GM18519 (cell line): ENCODE measurements around the gene IL6R.
"Not testable (repeated sequence)": the region's sequence is repeated elsewhere in the genome, so short reads cannot be mapped to it uniquely, and the experiment has no call there.

Experiments
- ATAC-seq: cut with Tn5 transposase; IDR thresholded peaks from one replicate; pipeline ENCODE4 v1.9.1; 2021; ENCODE audit warnings: mild to moderate bottlenecking, moderate library complexity; ENCODE audit not compliant: unreplicated experiment, low FRiP score

The IL6R gene

GRCh38 chr1:154406572-154406879, 1.4 kb downstream of the IL6R start:
- no peak for ATAC-seq

GRCh38 chr1:154406886-154407197, 1.7 kb downstream of the IL6R start:
- no peak for ATAC-seq

DNA sequence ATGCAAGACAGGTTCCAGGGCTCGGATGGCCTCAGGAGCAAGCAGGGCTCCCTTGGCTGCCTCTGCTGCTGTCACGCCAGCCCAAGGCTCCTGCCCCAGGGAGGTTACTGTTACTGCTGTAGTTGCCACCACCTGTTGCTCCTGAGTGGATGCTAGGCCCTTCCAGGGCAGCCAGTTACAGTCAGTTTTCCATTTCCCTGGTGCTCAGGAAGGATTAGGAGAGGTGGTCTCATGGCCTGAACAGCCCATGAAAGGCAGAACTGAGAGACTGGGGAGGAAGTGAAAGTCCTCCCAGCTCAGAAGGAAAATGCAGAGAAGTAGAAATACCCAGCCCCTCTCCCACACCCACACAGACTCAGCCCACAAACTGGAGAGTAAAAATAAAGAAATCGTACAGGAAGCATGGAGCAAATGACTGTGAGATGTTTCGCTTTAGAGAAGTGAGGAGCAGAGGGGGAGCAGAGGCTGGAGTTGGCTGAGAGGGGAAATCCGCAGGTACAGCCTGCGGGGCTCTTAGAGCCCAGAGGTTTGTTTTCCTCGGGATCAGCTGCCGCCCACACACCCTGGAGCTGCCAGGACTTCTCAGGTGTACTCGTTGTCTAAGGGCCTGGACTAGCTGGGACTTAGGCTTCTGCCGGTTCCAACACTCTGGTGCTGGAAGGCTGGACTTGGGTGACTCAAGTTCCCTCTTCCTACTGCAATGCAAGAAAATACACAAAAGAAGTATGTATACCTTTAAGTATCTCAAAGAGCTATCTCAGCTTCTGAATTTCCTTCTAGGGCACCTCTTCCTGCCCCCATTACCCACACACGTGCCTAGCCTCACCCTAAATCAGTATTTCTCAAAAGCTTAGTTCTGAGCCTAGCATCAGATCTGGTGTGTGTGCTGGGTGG, 2.3 kb downstream of the IL6R start:
- no peak for ATAC-seq

DNA sequence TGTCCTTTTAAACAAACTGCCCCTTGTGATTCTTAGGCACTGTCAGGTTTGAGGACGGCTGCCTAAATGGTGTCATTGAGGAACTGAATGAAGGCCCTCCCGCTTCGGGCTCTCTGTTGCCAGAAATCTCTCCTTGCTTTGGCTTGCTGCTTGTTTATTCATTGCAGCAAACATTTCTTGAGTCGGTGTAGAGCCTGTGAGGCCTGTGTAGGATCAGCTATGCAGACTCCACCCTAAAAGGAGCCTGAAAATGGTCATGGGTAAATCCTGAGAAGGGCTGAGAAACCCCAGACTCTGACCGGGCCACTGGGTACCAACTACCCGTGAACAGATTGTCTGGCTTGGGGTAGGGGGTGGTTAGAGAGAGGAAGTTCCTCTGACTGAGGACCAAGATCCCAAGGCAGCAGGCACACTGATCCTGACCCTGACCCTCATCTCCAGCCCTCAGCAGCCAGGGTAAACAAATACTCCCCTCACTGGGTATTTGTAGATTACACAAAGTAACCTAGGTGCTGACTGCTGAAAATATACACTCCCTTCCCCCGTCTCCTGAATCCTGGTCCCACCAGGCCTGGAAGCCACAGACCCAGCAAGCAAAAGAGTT, 3.1 kb downstream of the IL6R start:
- no peak for ATAC-seq

GRCh38 chr1:154410185-154410827, 5.2 kb downstream of the IL6R start:
- ATAC-seq, result no peak

DNA sequence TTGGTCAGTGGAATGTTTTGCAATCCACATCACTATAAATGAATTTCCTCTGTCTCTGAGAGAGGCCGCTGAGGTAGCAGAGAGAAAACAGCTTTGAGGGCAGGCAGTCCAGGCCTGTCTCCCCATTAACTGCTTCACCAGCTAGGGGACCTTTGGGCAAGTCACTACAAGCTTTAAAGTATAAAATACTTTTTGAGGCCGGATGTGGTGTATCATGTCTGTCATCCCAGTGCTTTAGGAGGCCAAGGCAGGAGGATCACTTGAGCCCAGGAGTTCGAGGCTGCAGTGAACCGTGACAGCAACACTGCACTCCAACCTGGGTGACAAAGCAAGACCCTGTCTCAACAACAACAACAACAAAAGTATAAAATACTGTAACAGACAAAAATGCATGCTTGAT, 6.4 kb downstream of the IL6R start:
- no peak for ATAC-seq

DNA sequence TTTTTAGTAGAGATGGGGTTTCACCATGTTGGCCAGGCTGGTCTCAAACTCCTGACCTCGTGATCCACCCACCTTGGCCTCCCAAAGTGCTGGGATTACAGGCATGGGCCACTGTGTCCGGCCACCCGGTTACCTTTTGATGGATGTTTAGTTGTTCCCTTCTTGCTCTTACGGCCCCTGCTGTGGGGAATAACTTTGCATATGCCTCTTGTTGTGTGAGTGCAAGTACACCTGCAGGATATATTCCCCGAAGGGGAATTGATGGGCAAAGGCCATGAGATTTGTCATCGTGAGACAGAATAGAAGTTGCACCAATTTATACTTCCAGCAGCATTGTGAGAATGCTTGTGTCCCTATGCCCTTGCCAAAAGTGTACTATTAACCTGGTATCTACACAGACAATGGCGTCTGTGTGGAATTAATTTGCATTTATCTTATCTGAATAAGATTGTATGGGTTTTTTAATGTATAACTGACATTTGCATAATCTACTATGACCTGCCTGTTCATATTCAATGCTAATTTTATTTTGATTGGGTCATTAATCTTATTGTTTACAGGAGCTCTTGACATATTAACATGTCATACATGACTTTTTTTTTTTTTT, 8.1 kb downstream of the IL6R start:
- ATAC-seq, result no peak

- ATAC-seq, result no peak
Measured at GRCh38 chr1:154414606-154415005, 9.5 kb downstream of the IL6R start.

GRCh38 chr1:154416471-154417337, 11.6 kb downstream of the IL6R start:
- ATAC-seq, result no peak

DNA sequence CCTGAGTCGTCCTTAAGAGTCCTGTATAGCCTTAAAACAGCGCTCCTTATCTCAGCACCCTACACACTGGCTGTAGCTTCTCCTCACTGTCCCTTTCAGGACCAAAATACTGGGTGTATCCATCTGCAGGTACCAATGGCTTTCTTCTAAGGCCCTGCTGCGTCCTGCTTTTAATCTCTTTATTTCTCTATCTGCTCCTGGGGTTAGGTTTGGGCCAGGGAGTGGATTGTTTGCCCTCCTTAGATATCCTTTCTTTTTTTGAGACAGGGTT, 12.1 kb downstream of the IL6R start:
- no peak for ATAC-seq

DNA sequence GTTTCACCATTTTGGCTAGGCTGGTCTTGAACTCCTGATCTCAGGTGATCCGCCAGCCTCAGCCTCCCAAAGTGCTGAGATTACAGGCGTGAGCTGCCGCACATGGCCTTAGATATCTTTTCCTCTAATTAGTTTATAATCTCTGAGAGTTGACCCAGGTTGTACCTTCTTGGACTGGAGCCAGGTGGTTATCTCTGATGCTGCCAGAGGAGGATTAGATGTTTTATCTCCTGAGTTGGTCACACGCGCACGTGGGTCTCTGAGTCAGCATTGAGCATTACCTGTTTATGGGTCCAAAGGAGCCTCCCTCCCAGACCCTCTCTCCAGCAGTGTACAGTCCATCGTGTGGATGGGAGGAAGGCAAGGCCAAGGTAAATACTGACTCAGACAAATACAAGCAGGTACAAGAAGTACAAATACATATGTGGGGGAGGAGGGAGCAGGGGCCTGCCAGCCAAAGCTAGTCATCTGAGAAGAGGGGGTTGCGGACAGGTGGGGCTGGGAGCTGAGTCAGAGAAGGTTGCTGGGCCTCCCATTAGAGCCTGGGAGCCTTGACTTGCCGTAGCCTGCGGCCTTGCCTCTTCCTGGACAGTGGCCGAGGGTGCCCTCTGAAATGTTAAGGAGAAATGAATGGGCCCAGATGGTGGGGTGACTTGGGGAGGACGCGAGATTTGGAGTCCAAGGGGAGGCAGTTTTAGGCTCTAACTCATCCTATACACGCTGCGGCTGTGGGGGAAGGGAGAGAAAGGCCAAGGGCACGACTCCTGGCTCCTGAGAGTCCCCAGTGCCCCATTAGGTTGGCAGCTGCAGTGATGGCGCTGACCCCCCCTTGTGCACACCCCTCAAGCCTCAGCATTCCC, 13.1 kb downstream of the IL6R start:
- no peak for ATAC-seq

DNA sequence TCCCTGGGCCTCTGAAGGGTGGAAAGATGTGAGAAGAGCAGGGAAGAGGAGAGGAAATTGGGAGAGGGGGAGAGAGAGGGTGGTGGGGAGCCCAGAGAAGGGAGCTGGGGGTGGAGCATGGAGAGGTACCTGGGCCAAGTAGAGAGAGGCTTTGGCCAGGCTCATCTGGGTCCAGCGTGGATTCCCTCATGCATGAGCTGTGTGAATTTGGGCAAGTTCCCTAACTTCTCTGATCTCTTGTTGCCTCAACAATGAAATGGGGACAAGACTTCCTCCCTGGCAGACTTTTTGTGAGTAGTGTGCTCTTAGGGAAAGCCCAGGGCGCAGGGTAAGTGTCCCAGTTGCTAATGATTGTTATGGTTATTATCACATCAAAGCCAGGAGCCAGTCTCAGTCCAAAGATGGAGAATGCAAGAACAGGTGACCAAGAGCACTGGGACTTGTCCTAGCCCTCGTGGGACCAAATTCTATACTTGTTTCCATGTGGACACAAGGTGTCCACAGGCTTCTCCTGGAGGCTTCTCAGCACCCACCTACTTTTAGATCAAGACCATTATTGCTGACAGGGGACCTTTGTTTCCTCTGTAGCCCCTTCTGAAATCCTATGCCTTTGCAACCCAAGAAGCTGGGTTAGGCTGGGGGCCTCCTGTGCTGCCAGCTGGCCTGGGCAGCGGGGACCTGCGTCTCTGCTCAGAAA, 13.9 kb downstream of the IL6R start:
- no peak for ATAC-seq

DNA sequence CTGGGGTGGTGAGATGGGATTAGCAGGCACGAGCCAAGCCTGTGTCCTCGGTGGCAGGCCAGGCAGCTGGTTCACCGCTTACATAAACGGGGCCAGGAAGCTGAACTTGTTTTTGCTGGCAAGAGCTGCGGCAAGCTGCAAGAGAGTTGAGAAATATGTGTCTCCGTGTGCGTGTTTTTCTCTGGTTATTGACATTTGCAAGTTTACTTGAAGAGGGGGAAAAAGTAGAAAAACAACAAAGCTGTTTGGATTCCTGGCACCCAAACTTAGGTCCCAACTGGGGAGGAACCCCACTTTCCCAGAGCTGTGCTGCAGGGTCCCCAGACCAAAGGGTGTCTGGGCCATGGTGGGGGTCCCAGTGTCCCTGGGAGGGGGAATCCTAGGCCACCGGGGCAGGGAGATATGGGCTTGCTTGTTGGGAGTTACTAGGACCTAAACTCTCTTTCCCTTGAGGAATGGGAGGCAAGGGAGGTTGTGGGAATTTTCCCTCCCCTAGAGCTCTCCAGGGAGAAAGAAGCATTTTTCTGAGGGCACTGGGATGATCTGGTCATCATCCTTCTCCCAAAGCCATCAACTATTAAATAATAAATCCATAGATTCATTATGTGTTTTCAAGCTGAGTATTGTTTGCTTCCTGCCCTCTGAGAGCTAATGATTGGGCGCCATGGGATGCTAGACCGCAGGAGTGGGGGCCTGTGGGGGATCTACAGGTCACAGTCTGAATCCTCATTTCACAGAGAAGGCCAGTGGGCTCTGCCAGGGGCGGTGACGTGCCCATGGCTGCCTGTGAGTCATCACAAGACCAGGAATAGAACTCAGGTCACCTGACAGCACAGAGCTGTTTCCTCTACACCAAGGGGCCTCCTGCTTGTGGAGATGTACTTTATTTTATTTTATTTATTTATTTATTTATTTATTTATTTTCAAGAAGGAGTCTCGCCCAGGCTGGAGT, 14.8 kb downstream of the IL6R start:
- no peak for ATAC-seq

DNA sequence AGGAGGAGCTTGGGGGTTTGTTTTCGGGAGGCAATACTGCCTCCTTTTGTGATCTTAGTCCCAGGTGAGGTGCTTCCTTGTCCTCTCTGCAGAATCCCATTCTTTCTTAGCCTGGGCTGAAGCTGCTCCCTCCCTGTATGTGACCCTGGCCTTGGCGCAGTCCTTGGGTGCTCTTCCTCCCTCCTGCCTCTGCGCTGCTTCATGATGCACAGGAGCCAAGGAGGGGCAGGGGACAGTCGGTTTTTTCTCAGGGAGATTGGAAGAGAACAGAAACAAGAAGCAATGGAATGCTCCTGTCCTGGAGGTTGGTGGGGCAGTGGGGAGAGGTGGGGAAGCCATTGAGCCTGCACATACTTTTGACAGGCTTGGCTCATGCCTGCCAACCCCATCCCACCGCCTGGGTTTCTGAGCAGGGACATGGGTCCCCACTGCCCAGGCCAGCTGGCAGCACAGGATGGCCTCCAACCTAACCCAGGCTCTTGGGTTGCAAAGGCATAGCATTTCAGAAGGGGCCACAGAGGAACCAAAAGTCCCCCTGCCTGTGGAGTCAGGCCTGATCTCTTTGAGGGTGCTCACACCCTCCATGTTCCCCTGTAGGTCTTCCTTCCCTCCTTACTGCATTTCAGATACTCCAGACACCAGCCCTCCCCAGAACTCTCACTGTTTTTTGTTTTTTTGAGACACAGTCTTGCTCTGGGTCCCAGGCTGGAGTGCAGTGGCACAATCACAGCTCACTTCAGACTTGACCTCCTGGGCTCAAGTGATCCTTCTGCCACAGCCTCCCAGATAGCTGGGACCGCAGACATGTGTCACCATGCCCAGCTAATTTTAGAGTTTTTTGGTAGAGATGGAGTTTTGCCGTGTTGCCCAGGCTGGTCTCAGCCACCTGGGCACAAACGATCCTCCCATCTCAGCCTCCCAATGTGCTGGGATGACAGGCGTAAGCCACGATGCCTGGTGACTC, 16.1 kb downstream of the IL6R start:
- no peak for ATAC-seq

- ATAC-seq, result not testable (repeated sequence)
Measured at GRCh38 chr1:154422049-154422448, 16.9 kb downstream of the IL6R start.

- no peak for ATAC-seq
Measured at GRCh38 chr1:154422521-154422920, 17.4 kb downstream of the IL6R start.

- no peak for ATAC-seq
Measured at GRCh38 chr1:154423304-154423987, 18.3 kb downstream of the IL6R start.
